ENCODE measurements around the gene RCL1. TPM values are rescaled to one million over a fixed set of nuclear protein-coding genes. Genes with fewer than 3 reads are reported as not detected.

RCL1 gene
- total RNA-seq, 4 donors from 2014 or later = 15.6 to 29.3 (median 18.3) TPM

GRCh38 chr9:4844056-4844838, 51.5 kb downstream of the RCL1 start:
- intact Hi-C loops (cut with DNase I) = no loop called here
- Histone ChIP-seq H3K36me3 (peaks cover 0 to 5% of the 10 kb centered on the region in 2 donors), H3K27ac (no peak overlapping the region)

GRCh38 chr9:4849369-4849768, 56.6 kb downstream of the RCL1 start:
- intact Hi-C loops (cut with DNase I) = no loop called here
- TF ChIP-seq POLR2A (IDR thresholded peaks at IDR 0.05) (no peak), CTCF (IDR thresholded peaks at IDR 0.05) (peak in 1 of 6 experiments; percentile 19)
- no peak overlapping the region for H3K27ac ChIP-seq
- no peaks in the 10 kb centered on the region for H3K36me3 ChIP-seq
- 87% methylated on average over 5 of the region's 5 CpGs for WGBS, 2 donors
- no peak for DNase-seq
- no peak overlapping the region for H3K4me3 ChIP-seq (replicated peaks in 1 of 3)
- H3K4me1 ChIP-seq = no peaks in the 10 kb centered on the region
- H3K27me3 ChIP-seq = no peaks in the 10 kb centered on the region
- no peaks in the 10 kb centered on the region for H3K9me3 ChIP-seq

More at GRCh38 chr9:4844056-4844838, 51.5 kb downstream of the RCL1 start:
- 86 to 94% methylated on average over 9 of the region's 9 CpGs for WGBS, 2 donors
- no peaks in the 10 kb centered on the region for H3K9me3 ChIP-seq
- DNase-seq = no peak
- TF ChIP-seq POLR2A (IDR thresholded peaks at IDR 0.05) (no peak), CTCF (IDR thresholded peaks at IDR 0.05) (no peak)
- no peaks in the 10 kb centered on the region for H3K27me3 ChIP-seq
- no peaks in the 10 kb centered on the region for H3K4me1 ChIP-seq
- no peak overlapping the region for H3K4me3 ChIP-seq (replicated peaks in 1 of 3)

GRCh38 chr9:4850603-4851310, 58.0 kb downstream of the RCL1 start:
- intact Hi-C loops (cut with DNase I) = no loop called here
- H3K4me3 ChIP-seq (replicated peaks in 1 of 3) = no peak overlapping the region
- H3K9me3 ChIP-seq = no peaks in the 10 kb centered on the region
- no peak for TF ChIP-seq POLR2A (IDR thresholded peaks at IDR 0.05)
- TF ChIP-seq CTCF (IDR thresholded peaks at IDR 0.05) = no peak
- no peaks in the 10 kb centered on the region for H3K27me3 ChIP-seq
- no peak for DNase-seq
- peaks cover 6 to 8% of the 10 kb centered on the region in 2 donors for H3K4me1 ChIP-seq
- 89 to 91% methylated on average over 9 of the region's 9 CpGs for WGBS, 2 donors
- no peak overlapping the region for H3K27ac ChIP-seq
- no peaks in the 10 kb centered on the region for H3K36me3 ChIP-seq

GRCh38 chr9:4852419-4852818, 59.7 kb downstream of the RCL1 start:
- 92 to 95% methylated on average over 6 of the region's 6 CpGs for WGBS, 2 donors
- intact Hi-C loops (cut with DNase I) = no loop called here
- no peak overlapping the region for H3K4me3 ChIP-seq (replicated peaks in 1 of 3)
- peaks cover 14 to 15% of the 10 kb centered on the region in 2 donors for H3K4me1 ChIP-seq
- no peaks in the 10 kb centered on the region for H3K9me3 ChIP-seq
- no peak for DNase-seq
- H3K27me3 ChIP-seq = no peaks in the 10 kb centered on the region
- H3K27ac ChIP-seq = no peak overlapping the region
- TF ChIP-seq CTCF (IDR thresholded peaks at IDR 0.05) (no peak), POLR2A (IDR thresholded peaks at IDR 0.05) (no peak)
- H3K36me3 ChIP-seq = no peaks in the 10 kb centered on the region

- Histone ChIP-seq H3K36me3 (no peaks in the 10 kb centered on the region), H3K4me3 (replicated peaks in 1 of 3) (no peak overlapping the region), H3K9me3 (no peaks in the 10 kb centered on the region), H3K27ac (no peak overlapping the region), H3K4me1 (peaks cover 14 to 15% of the 10 kb centered on the region in 2 donors), H3K27me3 (no peaks in the 10 kb centered on the region)
- intact Hi-C loops (cut with DNase I) = no loop called here
- TF ChIP-seq CTCF (IDR thresholded peaks at IDR 0.05) (no peak), POLR2A (IDR thresholded peaks at IDR 0.05) (no peak)
- no peak for DNase-seq
- 78 to 100% methylated on average over 1 of the region's 1 CpG for WGBS, 2 donors
These were observed 61.5 kb downstream of the RCL1 start for GRCh38 chr9:4854265-4854590.

Measured in thyroid gland (tissue), 4 donors.